NCI-H128 (cell line): Measurements from ENCODE around the gene SLC7A4.
"Not testable (repeated sequence)": the region's sequence is repeated elsewhere in the genome, so short reads cannot be mapped to it uniquely, and the experiment has no call there.

Experiments
- DNase-seq: peaks from one replicate; lab custom pipeline; 2025; ENCODE audit not compliant: unreplicated experiment; lab: John Stamatoyannopoulos, UW

SLC7A4 gene

GRCh38 chr22:21032037-21032867 is at the start of gene SLC7A4:
Gene SLC7A4, minus strand, starts transcription at chr22:21032561. Its CDS starts 749 bp downstream, at chr22:21031812.
- DNase-seq, result no peak

GRCh38 chr22:21080435-21081137 is 48.2 kb upstream of the SLC7A4 start:
- no peak for DNase-seq

GRCh38 chr22:21079493-21079892 is 47.1 kb upstream of the SLC7A4 start:
- DNase-seq, result no peak

- no peak for DNase-seq
These were observed 46.6 kb upstream of the SLC7A4 start for GRCh38 chr22:21078916-21079315.

GRCh38 chr22:21077884-21078508 is 45.6 kb upstream of the SLC7A4 start:
- DNase-seq, result no peak

- no peak for DNase-seq
These were observed 44.7 kb upstream of the SLC7A4 start for GRCh38 chr22:21076912-21077625.

GRCh38 chr22:21075516-21076138 is 43.3 kb upstream of the SLC7A4 start:
- DNase-seq, result no peak

- no peak for DNase-seq
These were observed 41.8 kb upstream of the SLC7A4 start for GRCh38 chr22:21074102-21074715.

DNA sequence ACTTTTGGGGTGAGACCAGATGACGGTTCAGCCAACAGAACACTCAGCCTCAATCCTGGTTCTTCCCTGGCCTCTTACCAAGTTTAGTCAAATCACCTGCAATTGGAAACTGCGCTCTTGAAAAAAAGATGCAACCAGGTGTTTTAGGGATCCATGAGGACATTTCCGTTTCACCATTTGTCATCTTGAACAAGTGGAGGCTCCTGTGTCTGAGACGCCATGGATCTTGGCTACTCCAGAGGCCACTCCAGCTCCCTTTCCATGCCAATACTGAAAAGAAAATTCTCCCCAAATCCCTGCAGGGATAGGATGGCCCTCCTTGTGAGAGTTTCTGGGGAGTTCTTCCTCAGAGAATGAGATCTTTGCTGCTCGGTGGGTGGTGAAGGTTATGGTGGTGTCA is 41.1 kb upstream of the SLC7A4 start:
- no peak for DNase-seq

- DNase-seq, result no peak
These were observed 40.7 kb upstream of the SLC7A4 start for GRCh38 chr22:21073023-21073422.

DNA sequence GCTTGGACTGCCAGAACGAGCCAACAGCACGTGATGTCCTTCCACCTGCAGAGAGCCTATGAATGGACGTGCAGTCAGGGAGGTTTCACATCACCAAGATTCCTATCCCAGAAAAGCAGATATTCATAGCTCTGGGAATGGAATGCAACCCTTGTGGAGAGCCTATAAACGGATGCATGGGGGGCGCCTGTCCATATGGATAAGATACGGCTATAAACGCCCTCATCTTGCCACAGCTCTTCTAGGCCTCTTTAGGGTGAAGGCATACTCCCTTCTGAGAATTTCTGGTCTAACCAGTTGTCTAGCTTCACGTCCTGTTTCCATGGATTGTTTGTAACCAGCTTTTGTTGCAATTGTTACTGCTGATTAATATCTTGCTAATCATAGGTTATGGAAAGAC is 39.4 kb upstream of the SLC7A4 start:
- not testable (repeated sequence) for DNase-seq

- DNase-seq, result no peak
These were observed 38.6 kb upstream of the SLC7A4 start for GRCh38 chr22:21070690-21071615.

DNA sequence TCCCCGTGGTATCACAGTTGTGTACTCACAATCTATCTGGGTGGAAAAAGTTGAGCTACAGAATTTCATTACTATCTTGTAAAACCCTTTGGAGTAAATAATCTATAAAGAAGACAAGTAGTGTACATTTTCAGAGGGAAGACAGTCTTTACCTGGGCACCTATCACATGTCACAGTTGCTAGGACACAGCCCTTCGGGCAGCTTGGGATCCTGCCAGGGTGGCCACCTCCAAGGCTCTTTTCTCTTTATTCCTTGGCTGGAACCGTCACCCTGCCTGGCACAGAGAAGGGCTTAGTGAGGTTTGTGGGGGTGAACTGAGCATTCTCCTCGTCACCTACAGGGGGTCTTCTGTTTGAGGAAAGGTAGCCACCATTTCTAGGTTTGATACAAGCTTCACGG is 37.0 kb upstream of the SLC7A4 start:
- no peak for DNase-seq

- DNase-seq, result no peak
These were observed 36.4 kb upstream of the SLC7A4 start for GRCh38 chr22:21068681-21069276.

DNA sequence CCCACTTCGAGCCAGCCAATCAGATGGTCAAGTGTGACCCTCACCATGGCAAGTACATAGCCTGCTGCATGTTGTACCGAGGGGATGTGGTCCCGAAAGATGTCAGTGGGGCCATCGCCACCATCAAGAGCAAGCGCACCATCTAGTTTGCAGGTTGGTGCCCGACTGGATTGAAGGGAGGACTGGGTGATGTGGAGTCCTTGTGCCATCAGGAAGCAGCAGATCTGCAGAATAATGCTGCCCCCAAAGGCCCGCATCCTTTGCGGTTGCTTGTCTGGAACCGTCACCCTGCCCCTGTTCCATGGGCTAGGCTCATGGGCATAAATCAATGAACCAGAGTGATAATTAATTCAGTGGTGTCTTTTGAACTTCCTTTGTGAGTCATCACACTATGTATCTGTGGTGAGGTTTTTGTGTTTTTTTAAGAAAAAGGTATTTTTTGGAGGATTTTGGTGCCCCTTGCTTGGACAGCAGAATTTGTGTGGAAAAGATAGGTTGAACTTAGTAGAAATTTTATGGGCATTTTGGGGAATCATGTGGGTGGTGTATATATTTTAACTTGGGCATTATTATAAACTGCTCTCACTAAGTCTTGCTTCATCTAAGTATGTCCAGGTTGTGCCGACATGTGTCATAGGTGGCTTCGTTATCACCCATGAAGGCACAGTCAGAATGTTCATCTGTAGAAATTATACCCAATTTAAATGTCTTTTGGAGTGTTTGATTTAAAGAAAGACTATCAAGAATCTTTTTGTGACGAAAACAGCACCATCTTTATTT is 35.7 kb upstream of the SLC7A4 start:
- no peak for DNase-seq

DNA sequence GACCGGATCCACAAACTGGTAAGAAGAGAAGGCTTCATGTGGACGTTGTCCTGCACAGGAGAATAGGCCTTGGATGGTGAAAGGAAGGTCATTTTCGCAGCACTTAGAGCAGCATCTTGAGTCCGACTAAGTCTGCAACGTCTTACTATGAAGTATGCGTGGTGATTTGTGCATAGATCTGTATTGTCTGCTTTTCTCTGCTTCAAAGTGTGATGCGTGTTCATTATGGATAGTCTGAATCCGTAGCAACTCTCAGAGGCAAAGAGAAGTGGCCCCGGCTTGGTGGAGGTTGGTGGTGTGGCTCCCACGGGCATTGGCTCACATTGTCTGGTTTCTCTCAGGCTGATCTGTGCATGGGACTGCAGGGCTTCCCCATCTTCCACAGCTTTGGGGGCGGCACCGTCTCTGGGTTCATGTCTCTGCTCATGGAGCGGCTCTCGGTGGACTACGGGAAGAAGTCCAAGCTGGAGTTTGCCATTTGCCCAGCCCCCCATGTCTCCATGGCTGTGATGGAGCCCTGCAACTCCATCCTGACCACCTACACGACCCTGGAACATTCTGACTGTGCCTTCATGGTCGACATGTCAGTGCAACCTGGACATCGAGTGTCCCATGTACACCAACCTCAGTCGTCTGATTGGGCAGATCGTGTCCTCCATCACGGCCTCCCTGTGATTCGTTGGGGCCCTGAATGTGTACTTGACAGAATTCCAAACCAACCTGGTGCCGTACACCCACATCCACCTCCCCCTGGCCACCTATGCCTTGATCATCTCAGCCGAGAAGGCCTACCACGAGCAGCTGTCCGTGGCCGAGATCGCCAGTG is 34.9 kb upstream of the SLC7A4 start:
- no peak for DNase-seq
